SK-N-SH (cell line): ENCODE data around the gene MAPK8IP3. TPM values are rescaled to one million over a fixed set of nuclear protein-coding genes. Genes with fewer than 3 reads are reported as not detected.

Source experiments
- CTCF ChIA-PET: fragments of 300-600, 350-600 bp; formaldehyde crosslinking; extraction: SDS; loops from one replicate; lab custom pipeline; 2021; lab: Yijun Ruan, JAX
- POLR2A ChIA-PET: fragments of 350-600 bp; sonication (Branson Sonifier 250); formaldehyde crosslinking; extraction: SDS; loops from one replicate; lab custom pipeline; 2020; ENCODE audit warnings: antibody characterized with exemption, inconsistent platforms; lab: Yijun Ruan, JAX
- DNase-seq: peaks from one replicate; pipeline ENCODE4 v3.0.0; 2012
- H2AFZ ChIP-seq: fragments of 200-600 bp; sonication (generic); 2 replicates; pipeline ENCODE4 v1.8.1; 2016; ENCODE audit warnings: antibody characterized with exemption, mild to moderate bottlenecking, low read depth
- H3F3A ChIP-seq: fragments of 200-600 bp; sonication (generic); replicated peaks from 2 replicates; pipeline ENCODE3; 2016; ENCODE audit warnings: antibody characterized with exemption, mild to moderate bottlenecking; ENCODE audit not compliant: insufficient read depth
- H3K27ac ChIP-seq, 2 experiments: fragments of 200-500 bp in 1 of 2; fragments of 200-600 bp in 1 of 2; sonication (Bioruptor generic) in 1 of 2; sonication (generic), shearing (Covaris generic) in 1 of 2; 2 replicates each; pipeline versions ENCODE4 v1.5.1 to v1.6.1; 2014 to 2016; ENCODE audit warnings: low read depth in 2 of 2, inconsistent platforms in 1 of 2, low read length in 1 of 2, mild to moderate bottlenecking in 1 of 2, mixed read lengths in 1 of 2
- H3K27me3 ChIP-seq: fragments of 200-600 bp; sonication (generic), shearing (Covaris generic); 2 replicates; pipeline ENCODE4 v1.6.1; 2016; ENCODE audit warnings: mixed run types; ENCODE audit not compliant: insufficient read depth
- H3K36me3 ChIP-seq, 2 experiments: fragments of 200-500 bp in 1 of 2; fragments of 200-600 bp in 1 of 2; sonication (Bioruptor generic) in 1 of 2; sonication (generic) in 1 of 2; replicated peaks in 1 of 2; 2 replicates each; pipeline versions ENCODE3 to v1.5.1; 2014 to 2016; ENCODE audit warnings: low read length in 1 of 2, mild to moderate bottlenecking in 1 of 2; ENCODE audit not compliant: insufficient read depth in 2 of 2, control insufficient read depth in 1 of 2
- H3K4me1 ChIP-seq, 2 experiments: fragments of 200-500 bp in 1 of 2; fragments of 200-600 bp in 1 of 2; sonication (Bioruptor generic) in 1 of 2; sonication (generic), shearing (Covaris generic) in 1 of 2; 2 replicates each; pipeline versions ENCODE4 v1.5.1 to v1.6.1; 2014 to 2016; ENCODE audit warnings: low read depth in 1 of 2, low read length in 1 of 2, mixed run types in 1 of 2; ENCODE audit not compliant: insufficient read depth in 2 of 2, control insufficient read depth in 1 of 2
- H3K4me2 ChIP-seq: fragments of 200-600 bp; sonication (generic), shearing (Covaris generic); 2 replicates; pipeline ENCODE4 v1.6.1; 2017; ENCODE audit warnings: mixed run types
- H3K4me3 ChIP-seq, 2 experiments: fragments of 200-500 bp in 1 of 2; fragments of 200-600 bp in 1 of 2; sonication (Bioruptor generic) in 1 of 2; sonication (generic), shearing (Covaris generic) in 1 of 2; 2 replicates each; pipeline versions ENCODE4 v1.5.1 to v1.8.1; 2014 to 2016; ENCODE audit warnings: low read depth in 2 of 2, inconsistent platforms in 1 of 2, low read length in 1 of 2, mild to moderate bottlenecking in 1 of 2, mixed read lengths in 1 of 2, moderate library complexity in 1 of 2
- H3K79me2 ChIP-seq: fragments of 200-600 bp; sonication (generic); 2 replicates; pipeline ENCODE4 v1.8.1; 2017; ENCODE audit warnings: mild to moderate bottlenecking; ENCODE audit not compliant: insufficient read depth
- H3K9ac ChIP-seq: fragments of 200-600 bp; sonication (generic); 2 replicates; pipeline ENCODE4 v1.6.1; 2017; ENCODE audit warnings: mixed run types
- H3K9me2 ChIP-seq: fragments of 200-600 bp; sonication (generic); 2 replicates; pipeline ENCODE4 v1.6.1; 2017; ENCODE audit warnings: mixed run types
- H3K9me3 ChIP-seq: fragments of 200-600 bp; sonication (generic); 2 replicates; pipeline ENCODE4 v1.6.1; 2017; ENCODE audit warnings: mixed run types, mild to moderate bottlenecking, moderate library complexity
- H4K20me1 ChIP-seq: fragments of 200-600 bp; sonication (generic); 2 replicates; pipeline ENCODE4 v1.6.1; 2017; ENCODE audit warnings: mild to moderate bottlenecking, mixed run types; ENCODE audit not compliant: insufficient read depth
- EZH2phosphoT487 ChIP-seq: fragments of 200-600 bp; sonication (generic); IDR thresholded peaks from 2 replicates; pipeline ENCODE4 v1.6.1; 2017; ENCODE audit warnings: low read depth, mixed run types, mild to moderate bottlenecking, antibody characterized with exemption, moderate library complexity, borderline replicate concordance
- IRF3 ChIP-seq: fragments of 150-350 bp; IDR thresholded peaks from 2 replicates; pipeline ENCODE4 v1.6.1; 2016; ENCODE audit warnings: mild to moderate bottlenecking, low read depth, low read length
- MEF2A ChIP-seq: IDR thresholded peaks from 2 replicates; pipeline ENCODE4 v1.4.0; 2012; ENCODE audit warnings: low read depth, borderline replicate concordance
- MXI1 ChIP-seq: IDR thresholded peaks from 2 replicates; pipeline ENCODE4 v1.6.1; 2012; ENCODE audit warnings: mild to moderate bottlenecking, low read depth, low read length, improper control_type of control experiment
- PBX3 ChIP-seq: IDR thresholded peaks from 2 replicates; pipeline ENCODE4; 2012
- RCOR1 ChIP-seq: fragments of 150-350 bp; IDR thresholded peaks from 2 replicates; pipeline ENCODE4 v1.6.1; 2017; ENCODE audit warnings: antibody characterized with exemption, low read length
- REST ChIP-seq: IDR thresholded peaks from 2 replicates; pipeline ENCODE4 v1.6.1; 2012; ENCODE audit warnings: mild to moderate bottlenecking, low read depth, low read length, moderate library complexity
- RXRA ChIP-seq: IDR thresholded peaks from 2 replicates; pipeline ENCODE4 v1.4.0; 2012; ENCODE audit warnings: low read depth, mild to moderate bottlenecking, borderline replicate concordance
- SIN3A ChIP-seq: IDR thresholded peaks from 2 replicates; pipeline ENCODE4 v1.6.1; 2012; ENCODE audit warnings: low read depth, mild to moderate bottlenecking, low read length, moderate library complexity, borderline replicate concordance
- USF2 ChIP-seq: fragments of 150-350 bp; IDR thresholded peaks from 2 replicates; pipeline ENCODE4 v1.6.1; 2017; ENCODE audit warnings: antibody characterized with exemption, low read length, low read depth, borderline replicate concordance
- WGBS: methylation state at CpG from one replicate; pipeline ENCODE4 v1.1.6; 2017; ENCODE audit warnings: low lambda C conversion rate; 5-methylcytosine and 5-hydroxymethylcytosine counted together
- polyA plus RNA-seq, 3 experiments: library from polyadenylated mRNA; depleted of rRNA; stranded (reverse); fragments of >200 nt; gene quantifications; 2 replicates each; pipeline ENCODE4 v1.2.3, GENCODE V29; 2012

Gene MAPK8IP3
- polyA plus RNA-seq, 1 of the 3 experiments (the other 2 are of a cell fraction): 57.3 TPM

GRCh38 chr16:1667271-1667670, 38.7 kb upstream of the MAPK8IP3 start:
- ChIA-PET CTCF (no interaction called here), POLR2A (interaction anchor here (1.1 kb wide), 1 partner anchor 11 kb away, joined by 3 read pairs; the partner anchor contains the start of gene JPT2)
- no peak for DNase-seq
- H3K4me1 ChIP-seq: no peaks in the 10 kb centered on the region
- no peak for TF ChIP-seq IRF3
- TF ChIP-seq EZH2phosphoT487: no peak
- no peak for TF ChIP-seq MEF2A
- no peak for TF ChIP-seq RXRA
- TF ChIP-seq SIN3A: no peak
- TF ChIP-seq MXI1: no peak
- no peak for TF ChIP-seq USF2
- no peak for TF ChIP-seq RCOR1
- no peak for TF ChIP-seq REST
- TF ChIP-seq PBX3: no peak
- no peaks in the 10 kb centered on the region for H3K9me2 ChIP-seq
- H4K20me1 ChIP-seq: no peaks in the 10 kb centered on the region
- 95% methylated on average over 7 of the region's 8 CpGs for WGBS
- no peaks in the 10 kb centered on the region for H3K79me2 ChIP-seq
- no peak overlapping the region for H3K4me2 ChIP-seq
- no peaks in the 10 kb centered on the region for H3K9me3 ChIP-seq
- H3K36me3 ChIP-seq: peaks cover 17 to 91% of the 10 kb centered on the region in 2 experiments
- H3K4me3 ChIP-seq: no peak overlapping the region
- H3K27ac ChIP-seq: no peak overlapping the region
- H3F3A ChIP-seq: no peaks in the 10 kb centered on the region
- H3K27me3 ChIP-seq: no peaks in the 10 kb centered on the region
- H2AFZ ChIP-seq: no peak overlapping the region
- no peak overlapping the region for H3K9ac ChIP-seq
